MM.1S (cell line): ENCODE data around the gene TMPRSS3.

ENCODE experiments used
- DNase-seq: peaks from one replicate; pipeline ENCODE4 v3.0.0-alpha.2; 2015
- H2AFZ ChIP-seq: fragments of 300-600 bp; sonication (generic); 2 replicates; pipeline ENCODE4 v1.6.0; 2016; ENCODE audit warnings: antibody characterized with exemption, low read length
- H3F3A ChIP-seq: fragments of 300-600 bp; sonication (generic); 2 replicates; pipeline ENCODE4 v1.6.1; 2016; ENCODE audit warnings: mild to moderate bottlenecking, antibody characterized with exemption, low read length, moderate library complexity, mixed read lengths; ENCODE audit not compliant: insufficient read depth
- H3K27ac ChIP-seq: fragments of 300-600 bp; sonication (generic); 2 replicates; pipeline ENCODE4 v1.5.1; 2016; ENCODE audit warnings: mild to moderate bottlenecking, low read length
- H3K27me3 ChIP-seq: fragments of 300-600 bp; sonication (generic); replicated peaks from 2 replicates; pipeline ENCODE4 v1.6.0; 2016; ENCODE audit warnings: low read length; ENCODE audit not compliant: insufficient read depth
- H3K36me3 ChIP-seq: fragments of 300-600 bp; sonication (generic); replicated peaks from 2 replicates; pipeline ENCODE4 v1.6.1; 2016; ENCODE audit warnings: mild to moderate bottlenecking, low read length, mixed read lengths; ENCODE audit not compliant: insufficient read depth
- H3K4me1 ChIP-seq: fragments of 300-600 bp; sonication (generic); 2 replicates; pipeline ENCODE4 v1.6.1; 2016; ENCODE audit warnings: low read length, mixed read lengths
- H3K4me2 ChIP-seq: fragments of 300-600 bp; sonication (generic); 2 replicates; pipeline ENCODE4 v1.6.0; 2016; ENCODE audit warnings: low read depth, low read length
- H3K4me3 ChIP-seq: fragments of 300-600 bp; sonication (generic); 2 replicates; pipeline ENCODE4 v1.5.1; 2016; ENCODE audit warnings: low read length, mixed read lengths
- H3K79me2 ChIP-seq: fragments of 300-600 bp; sonication (generic); 2 replicates; pipeline ENCODE4 v1.6.1; 2016; ENCODE audit warnings: mixed run types, low read length, mixed read lengths
- H3K9ac ChIP-seq: fragments of 300-600 bp; sonication (generic); 2 replicates; pipeline ENCODE4 v1.6.1; 2016; ENCODE audit warnings: low read length, mixed read lengths
- H3K9me2 ChIP-seq: fragments of 300-600 bp; sonication (generic); replicated peaks from 2 replicates; pipeline ENCODE4 v1.6.1; 2016; ENCODE audit warnings: mild to moderate bottlenecking, low read length, mixed read lengths; ENCODE audit not compliant: insufficient read depth
- H3K9me3 ChIP-seq: fragments of 300-600 bp; sonication (generic); replicated peaks from 2 replicates; pipeline ENCODE4 v1.6.1; 2016; ENCODE audit warnings: mild to moderate bottlenecking, low read length, mixed read lengths; ENCODE audit not compliant: insufficient read depth
- H4K20me1 ChIP-seq: fragments of 300-600 bp; sonication (generic); 2 replicates; pipeline ENCODE4 v1.6.1; 2016; ENCODE audit warnings: mild to moderate bottlenecking, low read length, moderate library complexity, mixed read lengths; ENCODE audit not compliant: insufficient read depth
- CTCF ChIP-seq: fragments of 300-600 bp; sonication (generic); IDR thresholded peaks from 2 replicates; pipeline ENCODE4 v1.5.1; 2016; ENCODE audit warnings: antibody characterized with exemption, low read length, mixed read lengths
- EZH2 ChIP-seq: fragments of 300-600 bp; sonication (generic); optimal IDR thresholded peaks from 2 replicates; pipeline ENCODE3; 2017; ENCODE audit warnings: low read depth, mild to moderate bottlenecking, antibody characterized with exemption, low read length, mixed read lengths
- EZH2phosphoT487 ChIP-seq: fragments of 300-600 bp; sonication (generic); IDR thresholded peaks from 2 replicates; pipeline ENCODE4 v1.6.1; 2018; ENCODE audit warnings: antibody characterized with exemption, low read length

Gene TMPRSS3

DNA sequence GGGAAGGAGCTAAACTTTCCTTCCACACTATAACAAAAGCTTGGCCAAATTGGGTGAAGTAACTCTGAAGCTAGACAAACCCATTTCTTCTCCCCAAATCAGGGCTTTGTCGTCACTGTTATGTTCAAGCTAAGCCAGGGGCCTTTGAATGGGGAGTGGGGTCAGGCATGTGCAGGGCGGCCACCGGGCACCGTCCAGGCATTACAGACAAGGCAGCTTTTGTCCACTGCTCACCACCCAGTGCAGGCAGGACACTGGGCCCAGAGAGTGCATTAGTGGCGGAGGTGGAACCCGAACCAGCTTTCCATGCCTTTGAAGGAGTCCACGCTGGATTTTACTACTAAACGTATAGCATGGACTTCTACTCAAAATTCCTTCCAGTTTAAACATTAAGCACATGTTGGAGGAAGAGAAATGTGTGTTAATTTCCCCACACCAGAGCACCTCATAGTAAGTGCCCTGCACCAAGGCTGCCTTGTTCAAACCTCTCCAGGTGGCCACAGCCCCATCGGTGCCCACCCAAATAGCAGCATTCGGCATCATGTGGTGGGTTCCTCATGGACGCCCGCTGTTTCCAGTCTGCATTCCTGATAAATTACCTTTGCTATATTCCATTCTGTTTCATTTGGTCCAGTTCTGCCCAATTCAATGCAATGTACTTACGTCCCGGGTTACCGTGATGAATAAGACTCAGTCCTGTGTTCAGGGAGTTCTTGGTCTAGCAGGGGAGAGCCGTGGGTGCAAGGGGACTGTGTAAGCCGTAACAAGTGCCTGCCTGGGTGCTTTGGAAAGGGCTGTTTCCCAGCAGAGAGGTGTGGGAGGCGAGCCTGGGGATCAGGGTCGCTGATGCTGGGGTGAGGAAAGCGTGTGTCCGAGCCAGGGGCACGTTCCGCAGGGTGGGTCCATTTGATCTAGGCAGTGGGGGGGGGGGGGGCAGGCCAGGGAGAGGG, 9.5 kb upstream of the TMPRSS3 start:
- TF ChIP-seq CTCF (no peak), EZH2phosphoT487 (no peak), EZH2 (no peak)
- peaks cover 78% of the 10 kb centered on the region for H3K27me3 ChIP-seq
- no peaks in the 10 kb centered on the region for H4K20me1 ChIP-seq
- no peak overlapping the region for H2AFZ ChIP-seq
- no peaks in the 10 kb centered on the region for H3K79me2 ChIP-seq
- 0 out of 2 replicates have a peak, but pooled peaks cover 3% of the 10 kb centered on the region for H3K4me1 ChIP-seq
- H3K36me3 ChIP-seq: no peaks in the 10 kb centered on the region
- no peak overlapping the region for H3K4me2 ChIP-seq
- H3K4me3 ChIP-seq: no peak overlapping the region
- H3K9me3 ChIP-seq: no peaks in the 10 kb centered on the region
- DNase-seq: no peak
- no peak overlapping the region for H3K9ac ChIP-seq
- no peak overlapping the region for H3K27ac ChIP-seq
- H3F3A ChIP-seq: peaks cover 2% of the 10 kb centered on the region; the same call in 1 of the 2 replicates
- no peaks in the 10 kb centered on the region for H3K9me2 ChIP-seq

DNA sequence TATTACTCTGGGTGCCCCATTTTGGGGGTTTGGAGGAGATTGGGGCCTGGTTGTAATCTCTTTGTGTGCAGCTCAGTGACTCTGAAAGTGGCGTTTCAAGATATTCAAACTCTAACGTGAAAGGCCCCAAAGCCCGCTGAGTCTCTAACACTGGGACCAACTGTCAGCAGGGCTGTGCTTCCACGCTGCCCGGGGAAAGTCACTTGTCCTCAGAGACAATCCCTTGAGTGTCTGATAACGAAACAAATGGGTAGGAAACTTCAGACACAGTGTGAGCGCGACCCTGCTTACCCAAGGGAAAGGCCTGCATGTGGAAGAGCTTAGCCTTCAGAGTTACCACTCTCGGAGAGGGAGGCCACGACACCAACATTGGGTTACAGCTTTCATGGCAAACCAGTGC, 8.7 kb upstream of the TMPRSS3 start:
- H3K9ac ChIP-seq: no peak overlapping the region
- no peak for DNase-seq
- H3K27me3 ChIP-seq: peaks cover 73% of the 10 kb centered on the region
- peaks cover 2% of the 10 kb centered on the region; the same call in 1 of the 2 replicates for H3F3A ChIP-seq
- H3K9me2 ChIP-seq: no peaks in the 10 kb centered on the region
- H3K4me1 ChIP-seq: 0 out of 2 replicates have a peak, but pooled peaks cover 4% of the 10 kb centered on the region
- H3K9me3 ChIP-seq: no peaks in the 10 kb centered on the region
- H3K79me2 ChIP-seq: no peaks in the 10 kb centered on the region
- no peaks in the 10 kb centered on the region for H3K36me3 ChIP-seq
- H3K4me2 ChIP-seq: no peak overlapping the region
- no peak overlapping the region for H3K27ac ChIP-seq
- no peak overlapping the region for H3K4me3 ChIP-seq
- TF ChIP-seq EZH2: no peak
- no peak for TF ChIP-seq CTCF
- no peak for TF ChIP-seq EZH2phosphoT487
- H4K20me1 ChIP-seq: no peaks in the 10 kb centered on the region
- H2AFZ ChIP-seq: no peak overlapping the region

DNA sequence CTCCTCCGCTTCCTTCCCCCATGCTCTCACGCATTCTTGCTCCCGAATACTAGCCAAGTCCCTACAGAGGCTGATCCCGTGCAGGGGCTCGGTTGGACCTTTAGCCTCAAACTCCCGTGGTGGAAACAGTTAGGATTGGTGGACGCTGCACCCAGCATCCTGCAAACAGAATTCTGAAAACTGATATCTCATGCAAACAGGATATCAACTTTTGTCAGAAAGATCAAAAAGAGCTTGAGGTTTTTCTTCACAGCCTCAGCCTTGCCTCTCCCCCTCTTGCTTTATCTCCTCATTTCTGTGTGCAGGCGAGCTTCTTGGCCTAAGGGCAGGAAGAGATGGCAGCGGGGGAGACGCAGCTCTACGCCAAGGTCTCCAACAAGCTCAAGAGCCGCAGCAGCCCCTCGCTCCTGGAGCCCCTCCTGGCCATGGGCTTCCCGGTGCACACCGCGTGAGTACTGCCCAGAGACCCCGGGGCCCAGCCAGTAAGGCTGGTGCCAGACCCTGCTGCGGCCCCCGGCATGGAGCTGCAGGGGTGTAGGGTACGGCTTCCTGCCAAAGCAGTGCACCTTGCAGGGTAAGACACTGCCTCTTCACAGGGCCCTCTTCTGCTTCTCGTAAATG, 7.9 kb upstream of the TMPRSS3 start, which contains the start of gene UBASH3A:
Gene UBASH3A, plus strand, starts transcription at position 292 of the 621 bp plus-strand sequence. Its CDS starts 44 bp downstream, at position 336.
- Histone ChIP-seq H3K9ac (no peak within 1 kb of the TSS), H3K27me3 (peaks cover 70% of the 10 kb centered on the region), H3K27ac (no peak within 1 kb of the TSS), H3K9me2 (no peaks in the 10 kb centered on the region), H3K4me1 (0 out of 2 replicates have a peak, but pooled peaks cover 4% of the 10 kb centered on the region), H3K79me2 (no peaks in the 10 kb centered on the region), H2AFZ (no peak within 1 kb of the TSS), H3F3A (peaks cover 2% of the 10 kb centered on the region; the same call in 1 of the 2 replicates), H4K20me1 (no peaks in the 10 kb centered on the region), H3K36me3 (no peaks in the 10 kb centered on the region), H3K4me2 (no peak within 1 kb of the TSS), H3K9me3 (no peaks in the 10 kb centered on the region), H3K4me3 (no peak within 1 kb of the TSS)
- no peak for DNase-seq
- no peak for TF ChIP-seq EZH2phosphoT487
- TF ChIP-seq EZH2: no peak
- no peak for TF ChIP-seq CTCF
